Measurements from ENCODE around the gene PRR19.

Gene PRR19

DNA sequence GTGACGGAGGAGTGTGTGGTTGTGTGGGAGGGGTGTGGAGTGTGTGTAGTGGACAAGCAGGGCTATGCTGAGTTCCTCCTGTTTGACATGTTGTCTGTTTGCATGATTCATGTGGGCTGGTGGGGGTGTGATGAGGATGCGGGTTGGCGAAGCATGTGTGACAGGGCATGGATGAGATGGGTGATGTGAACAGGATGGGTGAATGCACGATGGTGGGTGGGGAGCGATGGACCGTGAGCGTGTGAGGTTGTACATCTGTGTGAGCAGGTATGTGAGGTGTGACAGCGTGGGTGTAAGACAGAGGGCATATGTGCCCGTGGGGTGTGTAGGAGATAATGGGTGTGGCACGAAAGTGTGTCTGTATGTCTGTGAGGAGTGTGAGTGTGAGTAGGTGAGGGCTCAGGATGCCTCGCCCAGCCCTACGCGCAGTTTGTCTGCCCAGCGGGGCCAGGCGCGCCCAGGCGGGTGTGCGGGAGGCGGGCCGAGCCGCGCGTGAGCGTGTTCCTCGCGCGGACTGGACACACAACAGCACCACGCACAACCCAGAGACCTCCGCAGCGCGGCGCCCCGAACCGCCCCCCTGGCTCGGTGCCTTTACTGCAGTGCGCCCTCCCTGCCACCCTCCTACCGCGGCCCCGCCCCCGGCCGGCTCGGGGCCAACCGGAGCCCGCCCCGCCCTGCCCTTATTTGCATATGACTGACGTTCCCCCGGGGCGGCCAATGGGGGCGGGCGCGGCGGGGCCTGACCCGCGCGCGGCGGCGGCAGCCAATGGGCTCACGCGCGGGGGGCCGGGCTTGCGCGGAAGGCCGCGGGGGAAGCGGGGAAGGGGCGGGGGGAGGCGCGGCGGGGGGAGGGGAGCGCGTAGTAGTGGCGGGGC lies 18.5 kb upstream of the PRR19 start:
- peak; percentile 89 to 93 (median 89) for DNase-seq (ENCODE audit: low read depth in 2 of 3, low spot score in 1 of 3)

DNA sequence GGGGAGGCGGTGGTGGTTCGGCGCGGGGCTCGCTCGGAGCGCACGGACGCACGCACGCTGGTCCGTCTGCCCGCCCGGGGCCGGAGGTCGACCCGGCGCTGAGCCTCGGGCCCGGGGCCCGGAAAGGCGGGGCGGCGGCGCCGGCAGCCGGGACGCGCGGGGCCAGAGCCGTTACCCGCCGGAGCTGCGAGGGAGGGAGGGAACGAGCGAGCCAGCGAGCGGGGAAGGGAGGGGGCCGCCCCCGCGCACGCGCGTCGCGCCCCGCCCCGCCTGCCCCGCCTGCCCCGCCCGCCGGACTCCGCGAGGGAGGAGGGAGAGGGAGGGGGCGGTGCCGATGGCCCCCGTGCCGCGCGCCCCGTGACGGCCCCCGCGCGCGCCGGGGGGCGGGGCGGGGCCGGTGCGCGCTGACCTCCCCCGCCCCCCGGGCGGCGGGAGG lies 17.8 kb upstream of the PRR19 start:
- DNase-seq (ENCODE audit: low read depth in 2 of 3, low spot score in 1 of 3), result peak; percentile 40 to 73 (median 69)

DNA sequence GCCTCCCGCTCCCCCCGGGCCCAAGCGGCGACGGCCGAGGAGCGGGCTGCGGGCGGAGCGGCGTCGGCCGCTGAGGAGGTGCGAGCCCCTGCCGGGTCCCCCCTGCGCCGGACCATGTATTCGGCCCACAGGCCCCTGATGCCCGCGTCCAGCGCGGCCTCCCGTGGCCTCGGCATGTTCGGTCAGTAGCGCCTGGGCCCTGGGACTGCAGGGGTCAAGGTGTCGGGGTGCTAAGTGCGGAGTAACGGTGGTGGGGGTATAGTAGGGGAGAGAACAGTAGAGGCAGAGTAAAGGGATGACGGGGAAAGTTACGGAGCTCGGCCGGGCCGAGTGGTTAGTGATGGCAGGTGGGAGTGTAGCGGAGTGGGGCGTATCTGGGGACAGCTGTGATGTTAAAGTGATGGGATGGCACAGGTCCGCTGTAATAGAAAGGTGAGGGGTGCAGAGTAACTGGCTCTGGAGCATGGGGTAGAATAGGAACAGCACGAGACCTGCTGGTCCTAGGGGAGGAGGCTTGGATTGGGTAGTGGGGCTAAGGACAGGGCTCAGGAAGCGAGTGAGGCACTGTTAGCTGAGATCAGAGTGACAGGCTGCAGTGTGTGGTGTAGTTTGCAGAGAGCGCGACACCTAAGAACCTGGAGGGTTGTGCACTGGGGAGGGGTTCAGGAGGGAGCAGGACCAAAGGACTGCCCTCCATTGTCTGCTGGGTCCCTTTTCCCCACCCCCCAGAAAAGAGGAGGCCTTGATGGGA lies 17.2 kb upstream of the PRR19 start:
- DNase-seq (ENCODE audit: low read depth in 2 of 3, low spot score in 1 of 3), result no peak

DNA sequence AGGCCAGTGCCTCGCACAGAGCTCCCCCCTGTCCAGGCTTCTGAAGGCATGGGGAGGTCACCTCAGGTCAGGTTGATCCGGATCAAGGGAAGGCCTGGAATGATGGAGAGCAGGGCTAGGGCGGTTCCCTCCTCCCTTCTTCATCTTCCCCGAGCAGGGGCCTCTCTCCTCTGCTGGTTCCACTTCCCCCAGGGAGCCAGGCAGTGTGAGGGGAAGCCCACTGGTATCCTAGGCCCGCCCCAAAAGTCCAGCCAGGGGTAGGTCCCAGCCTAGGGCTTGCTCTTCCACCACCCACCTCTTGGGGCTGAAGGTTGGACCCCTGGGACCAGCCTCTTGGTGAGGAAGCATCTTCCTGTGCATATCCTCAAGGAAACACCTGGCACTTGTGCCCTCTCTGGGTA lies 16.4 kb upstream of the PRR19 start:
- DNase-seq (ENCODE audit: low read depth in 2 of 3, low spot score in 1 of 3), result no peak

DNA sequence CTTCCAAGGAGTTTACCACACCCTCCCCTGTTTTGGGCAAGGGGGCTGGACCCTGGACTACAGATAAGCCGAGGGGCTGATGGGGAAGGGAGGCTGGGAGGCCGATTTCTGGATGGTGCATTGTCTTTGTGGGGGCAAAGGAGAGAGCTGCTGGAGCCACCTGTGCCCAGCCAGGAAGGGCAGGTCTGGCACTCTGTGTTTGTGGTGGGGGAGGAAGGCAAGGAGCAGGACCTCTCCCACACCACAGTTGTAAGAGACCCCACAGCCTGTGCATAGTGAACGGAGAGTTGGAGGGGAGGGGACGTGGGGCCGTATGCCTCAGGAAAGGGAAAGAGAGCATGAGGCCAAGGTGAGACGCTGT lies 16.0 kb upstream of the PRR19 start:
- DNase-seq (ENCODE audit: low read depth in 2 of 3, low spot score in 1 of 3), result no peak

DNA sequence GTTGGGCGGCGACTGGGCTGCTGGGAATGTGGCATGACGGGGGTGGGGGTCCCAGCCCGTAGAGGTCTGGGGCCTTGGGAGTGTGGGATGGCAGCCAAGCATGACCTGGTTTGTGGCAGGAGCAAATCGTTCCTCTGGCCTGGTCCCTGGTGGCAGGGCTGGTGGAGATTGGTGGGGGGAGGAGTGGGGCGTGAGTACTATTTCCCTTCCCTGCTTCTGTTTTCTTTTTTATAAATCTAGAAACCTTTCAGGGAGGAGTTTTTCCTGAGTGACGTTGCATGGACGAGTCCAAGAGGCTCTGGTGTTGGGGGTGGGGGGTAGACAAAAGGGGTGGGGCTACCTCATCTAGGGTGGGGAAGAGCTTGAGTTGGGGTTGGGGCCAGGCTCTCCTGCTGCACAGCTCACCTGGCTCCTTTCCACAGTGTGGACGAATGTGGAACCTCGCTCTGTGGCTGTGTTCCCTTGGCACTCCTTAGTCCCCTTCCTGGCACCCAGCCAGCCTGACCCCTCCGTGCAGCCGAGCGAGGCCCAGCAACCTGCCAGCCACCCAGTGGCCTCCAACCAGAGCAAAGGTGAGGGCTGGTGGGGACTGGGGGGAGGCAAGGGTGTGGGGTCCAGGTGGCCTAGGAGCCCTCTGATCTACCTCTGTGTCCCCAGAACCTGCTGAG lies 15.4 kb upstream of the PRR19 start:
- DNase-seq (ENCODE audit: low read depth in 2 of 3, low spot score in 1 of 3), result no peak

DNA sequence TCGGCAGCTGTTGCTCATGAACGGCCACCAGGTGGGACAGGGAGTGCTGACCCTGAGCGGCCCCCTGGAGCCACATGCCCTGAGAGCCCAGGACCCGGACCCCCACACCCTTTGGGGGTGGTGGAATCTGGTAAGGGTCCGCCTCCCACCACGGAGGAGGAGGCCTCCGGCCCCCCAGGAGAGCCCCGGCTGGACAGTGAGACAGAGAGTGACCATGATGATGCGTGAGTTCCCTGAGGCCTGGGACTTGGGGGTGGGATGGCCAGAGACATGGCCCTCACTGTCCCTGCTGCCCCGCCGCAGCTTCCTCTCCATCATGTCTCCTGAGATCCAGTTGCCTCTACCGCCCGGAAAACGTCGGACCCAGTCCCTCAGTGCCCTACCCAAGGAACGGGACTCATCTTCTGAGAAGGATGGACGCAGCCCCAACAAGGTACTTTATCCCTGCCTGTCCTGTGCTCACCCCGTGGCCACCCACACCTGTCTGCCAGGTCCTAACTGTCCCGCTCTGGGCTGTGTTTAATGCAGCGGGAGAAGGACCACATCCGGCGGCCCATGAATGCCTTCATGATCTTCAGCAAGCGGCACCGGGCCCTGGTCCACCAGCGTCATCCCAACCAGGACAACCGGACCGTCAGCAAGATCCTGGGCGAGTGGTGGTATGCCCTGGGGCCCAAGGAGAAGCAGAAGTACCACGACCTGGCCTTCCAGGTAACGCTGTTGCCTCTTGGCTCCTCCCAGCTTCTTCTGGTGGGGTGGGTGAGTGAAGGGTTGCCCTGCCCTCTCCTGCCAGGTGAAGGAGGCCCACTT lies 14.7 kb upstream of the PRR19 start:
- no peak for DNase-seq (ENCODE audit: low read depth in 2 of 3, low spot score in 1 of 3)

DNA sequence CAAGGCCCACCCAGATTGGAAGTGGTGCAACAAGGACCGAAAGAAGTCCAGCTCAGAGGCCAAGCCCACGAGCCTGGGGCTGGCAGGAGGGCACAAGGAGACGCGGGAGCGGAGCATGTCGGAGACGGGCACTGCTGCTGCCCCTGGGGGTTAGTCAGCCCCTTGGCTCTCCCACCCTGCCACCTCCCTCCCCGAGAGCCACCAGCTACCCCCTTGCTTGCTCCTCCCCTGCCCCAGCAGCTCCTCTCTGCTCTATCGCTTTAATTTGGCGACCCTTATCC lies 14.2 kb upstream of the PRR19 start:
- DNase-seq (ENCODE audit: low read depth in 2 of 3, low spot score in 1 of 3), result no peak

DNA sequence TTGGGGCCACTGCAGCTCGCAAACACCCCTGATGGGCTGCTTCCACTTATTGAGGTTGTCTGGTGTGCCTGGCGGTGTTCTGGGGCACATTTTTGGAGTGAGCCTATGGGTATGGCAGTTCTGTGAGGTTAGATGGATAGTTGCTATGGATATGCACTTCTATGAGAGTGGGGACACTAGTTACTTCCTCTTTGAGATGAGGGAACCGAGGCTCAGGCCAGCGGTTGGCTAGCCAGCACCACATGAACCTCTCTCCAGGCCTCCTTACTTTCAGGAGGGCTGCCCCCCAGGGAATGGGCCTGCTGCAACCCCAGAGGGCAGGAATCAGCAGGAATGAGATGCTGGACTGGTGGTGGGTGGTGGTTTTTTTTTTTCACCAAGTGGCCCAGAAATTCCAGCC lies 13.5 kb upstream of the PRR19 start:
- DNase-seq (ENCODE audit: low read depth in 2 of 3, low spot score in 1 of 3), result no peak

DNA sequence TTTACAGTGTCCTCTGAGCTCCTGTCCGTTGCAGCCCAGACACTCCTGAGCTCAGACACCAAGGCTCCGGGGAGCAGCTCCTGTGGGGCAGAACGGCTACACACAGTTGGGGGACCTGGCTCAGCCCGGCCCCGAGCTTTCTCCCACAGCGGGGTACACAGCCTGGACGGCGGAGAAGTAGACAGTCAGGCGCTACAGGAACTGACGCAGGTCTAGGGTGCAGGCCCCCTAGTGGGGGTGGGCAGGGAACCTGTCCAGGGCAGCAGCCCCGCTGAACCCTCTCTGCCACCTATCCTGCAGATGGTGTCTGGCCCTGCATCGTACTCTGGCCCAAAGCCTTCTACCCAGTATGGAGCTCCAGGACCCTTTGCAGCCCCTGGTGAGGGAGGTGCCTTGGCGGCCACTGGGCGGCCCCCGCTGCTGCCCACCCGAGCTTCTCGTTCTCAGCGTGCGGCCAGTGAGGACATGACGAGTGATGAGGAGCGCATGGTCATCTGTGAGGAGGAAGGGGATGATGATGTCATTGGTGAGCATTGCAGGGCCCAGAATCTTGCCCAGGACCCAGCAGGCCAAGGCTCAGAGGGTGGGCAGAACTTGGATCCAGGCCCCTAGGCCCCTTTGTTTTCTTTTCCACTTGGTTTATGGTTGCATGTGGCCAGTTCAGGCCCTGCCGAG lies 12.9 kb upstream of the PRR19 start:
- DNase-seq (ENCODE audit: low read depth in 2 of 3, low spot score in 1 of 3), result no peak

DNA sequence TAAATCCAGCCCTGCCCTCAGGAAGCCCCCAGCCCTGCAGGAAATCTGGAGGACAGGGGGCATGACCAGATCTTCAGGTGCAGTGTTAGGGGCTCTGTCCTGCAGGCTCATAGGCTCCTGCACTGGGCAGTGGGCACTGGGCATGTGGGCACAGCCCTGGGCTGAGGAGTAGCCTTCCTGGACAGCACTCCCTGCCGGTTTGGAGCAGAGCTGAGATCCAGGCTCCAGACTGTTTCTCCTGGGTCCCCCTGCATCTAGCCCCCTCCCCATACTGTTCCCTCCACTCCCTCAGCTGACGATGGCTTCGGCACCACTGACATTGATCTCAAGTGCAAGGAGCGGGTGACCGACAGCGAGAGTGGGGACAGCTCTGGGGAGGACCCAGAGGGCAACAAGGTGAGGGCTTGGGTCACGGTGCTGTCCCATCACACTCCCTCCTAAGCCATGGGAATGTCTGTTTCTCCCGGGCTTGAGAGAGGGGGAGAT lies 12.3 kb upstream of the PRR19 start:
- no peak for DNase-seq (ENCODE audit: low read depth in 2 of 3, low spot score in 1 of 3)

DNA sequence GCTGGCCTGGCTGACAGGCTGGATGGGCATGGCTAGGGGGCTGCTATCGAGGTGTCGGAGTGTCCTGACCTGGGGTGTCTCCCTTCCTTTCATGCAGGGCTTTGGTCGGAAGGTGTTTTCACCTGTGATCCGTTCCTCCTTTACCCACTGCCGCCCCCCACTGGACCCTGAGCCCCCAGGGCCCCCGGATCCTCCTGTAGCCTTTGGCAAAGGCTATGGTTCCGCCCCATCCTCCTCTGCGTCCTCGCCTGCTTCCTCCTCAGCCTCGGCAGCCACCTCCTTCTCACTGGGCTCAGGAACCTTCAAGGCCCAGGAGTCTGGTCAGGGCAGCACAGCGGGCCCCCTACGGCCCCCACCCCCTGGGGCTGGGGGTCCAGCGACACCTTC lies 11.8 kb upstream of the PRR19 start:
- DNase-seq (ENCODE audit: low read depth in 2 of 3, low spot score in 1 of 3), result no peak

DNA sequence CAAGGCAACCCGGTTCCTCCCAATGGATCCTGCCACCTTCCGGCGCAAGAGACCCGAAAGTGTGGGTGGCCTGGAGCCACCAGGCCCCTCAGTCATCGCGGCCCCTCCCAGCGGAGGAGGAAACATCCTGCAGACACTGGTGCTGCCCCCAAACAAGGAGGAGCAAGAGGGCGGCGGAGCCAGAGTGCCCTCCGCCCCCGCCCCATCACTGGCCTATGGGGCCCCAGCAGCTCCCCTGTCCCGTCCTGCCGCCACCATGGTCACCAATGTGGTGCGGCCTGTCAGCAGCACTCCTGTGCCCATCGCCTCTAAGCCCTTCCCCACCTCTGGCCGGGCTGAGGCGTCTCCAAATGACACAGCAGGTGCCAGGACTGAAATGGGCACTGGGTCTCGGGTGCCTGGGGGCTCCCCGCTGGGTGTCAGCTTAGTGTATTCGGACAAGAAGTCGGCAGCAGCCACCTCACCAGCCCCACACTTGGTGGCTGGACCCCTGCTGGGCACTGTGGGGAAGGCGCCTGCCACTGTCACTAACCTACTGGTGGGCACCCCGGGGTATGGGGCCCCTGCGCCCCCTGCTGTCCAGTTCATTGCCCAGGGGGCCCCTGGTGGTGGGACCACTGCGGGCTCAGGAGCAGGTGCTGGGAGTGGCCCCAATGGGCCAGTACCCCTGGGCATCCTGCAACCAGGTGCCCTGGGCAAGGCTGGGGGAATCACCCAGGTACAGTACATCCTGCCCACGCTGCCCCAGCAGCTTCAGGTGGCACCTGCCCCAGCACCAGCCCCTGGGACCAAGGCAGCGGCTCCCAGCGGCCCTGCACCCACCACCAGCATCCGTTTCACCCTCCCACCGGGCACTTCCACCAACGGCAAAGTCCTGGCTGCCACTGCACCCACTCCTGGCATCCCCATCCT lies 11.2 kb upstream of the PRR19 start:
- DNase-seq (ENCODE audit: low read depth in 2 of 3, low spot score in 1 of 3), result no peak

DNA sequence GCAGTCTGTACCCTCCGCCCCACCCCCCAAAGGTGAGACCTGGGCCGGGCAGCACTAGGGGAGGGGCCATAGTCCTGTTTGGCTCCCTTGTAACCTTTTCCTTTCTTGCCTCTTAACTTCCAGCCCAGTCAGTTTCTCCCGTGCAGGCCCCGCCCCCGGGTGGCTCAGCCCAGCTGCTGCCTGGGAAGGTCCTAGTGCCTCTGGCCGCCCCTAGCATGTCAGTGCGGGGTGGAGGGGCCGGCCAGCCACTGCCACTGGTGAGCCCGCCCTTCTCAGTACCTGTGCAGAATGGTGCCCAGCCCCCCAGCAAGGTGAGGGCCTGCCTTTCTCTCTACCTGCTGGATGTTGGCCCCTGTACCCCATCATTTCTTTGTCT lies 10.5 kb upstream of the PRR19 start:
- no peak for DNase-seq (ENCODE audit: low read depth in 2 of 3, low spot score in 1 of 3)

DNA sequence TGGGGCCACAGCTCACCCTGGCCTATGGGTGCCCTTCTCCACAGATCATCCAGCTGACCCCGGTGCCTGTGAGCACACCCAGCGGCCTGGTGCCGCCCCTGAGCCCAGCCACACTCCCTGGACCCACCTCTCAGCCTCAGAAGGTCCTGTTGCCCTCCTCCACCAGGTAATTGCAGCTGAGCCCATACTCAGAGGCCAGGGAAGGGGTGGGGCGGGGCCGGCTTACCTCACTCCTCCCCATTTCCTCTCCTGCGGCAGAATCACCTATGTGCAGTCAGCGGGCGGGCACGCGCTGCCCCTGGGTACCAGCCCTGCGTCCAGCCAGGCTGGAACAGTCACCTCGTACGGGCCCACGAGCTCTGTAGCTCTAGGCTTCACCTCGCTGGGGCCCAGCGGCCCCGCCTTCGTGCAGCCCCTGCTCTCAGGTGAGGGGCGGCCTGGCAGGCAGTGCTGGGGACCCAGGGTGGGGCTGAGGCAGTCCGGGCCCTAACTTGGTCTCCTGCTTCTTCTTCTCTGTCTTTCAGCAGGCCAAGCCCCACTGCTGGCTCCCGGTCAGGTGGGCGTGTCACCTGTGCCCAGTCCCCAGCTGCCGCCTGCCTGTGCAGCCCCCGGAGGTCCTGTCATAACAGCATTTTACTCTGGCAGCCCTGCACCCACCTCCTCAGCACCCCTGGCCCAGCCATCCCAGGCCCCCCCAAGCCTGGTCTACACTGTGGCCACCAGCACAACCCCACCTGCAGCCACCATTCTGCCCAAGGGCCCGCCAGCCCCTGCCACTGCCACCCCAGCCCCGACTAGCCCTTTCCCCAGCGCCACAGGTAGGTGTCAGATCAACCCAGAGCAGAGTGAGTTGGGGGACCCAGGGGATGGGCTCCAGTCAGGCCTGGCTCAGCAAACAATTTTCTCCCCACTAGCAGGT lies 9.6 kb upstream of the PRR19 start:
- no peak for DNase-seq (ENCODE audit: low read depth in 2 of 3, low spot score in 1 of 3)

DNA sequence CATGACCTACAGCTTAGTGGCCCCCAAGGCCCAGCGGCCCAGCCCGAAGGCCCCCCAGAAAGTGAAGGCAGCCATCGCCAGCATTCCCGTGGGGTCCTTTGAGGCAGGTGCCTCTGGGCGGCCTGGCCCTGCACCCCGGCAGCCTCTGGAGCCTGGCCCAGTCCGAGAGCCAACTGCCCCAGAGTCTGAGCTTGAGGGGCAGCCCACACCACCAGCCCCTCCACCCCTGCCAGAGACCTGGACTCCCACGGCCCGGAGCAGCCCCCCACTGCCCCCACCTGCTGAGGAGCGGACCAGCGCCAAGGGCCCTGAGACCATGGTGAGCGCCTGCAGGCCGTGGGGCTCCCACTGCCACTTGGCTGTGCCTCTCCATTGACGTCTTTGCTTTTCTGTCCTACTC lies 9.0 kb upstream of the PRR19 start:
- no peak for DNase-seq (ENCODE audit: low read depth in 2 of 3, low spot score in 1 of 3)

DNA sequence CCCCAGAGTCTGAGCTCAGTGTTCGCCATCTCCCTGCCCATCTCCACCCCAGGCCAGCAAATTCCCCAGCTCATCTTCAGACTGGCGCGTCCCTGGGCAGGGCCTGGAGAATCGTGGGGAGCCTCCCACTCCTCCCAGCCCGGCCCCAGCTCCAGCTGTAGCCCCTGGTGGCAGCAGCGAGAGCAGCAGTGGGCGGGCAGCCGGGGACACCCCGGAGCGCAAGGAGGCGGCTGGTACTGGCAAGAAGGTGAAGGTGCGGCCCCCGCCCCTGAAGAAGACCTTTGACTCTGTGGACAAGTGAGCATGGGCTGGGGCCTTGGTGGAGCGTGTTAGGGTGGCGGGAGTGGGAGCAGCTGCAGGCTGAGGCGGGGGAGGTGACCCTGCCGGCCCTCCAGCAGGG lies 8.4 kb upstream of the PRR19 start:
- DNase-seq (ENCODE audit: low read depth in 2 of 3, low spot score in 1 of 3), result no peak

DNA sequence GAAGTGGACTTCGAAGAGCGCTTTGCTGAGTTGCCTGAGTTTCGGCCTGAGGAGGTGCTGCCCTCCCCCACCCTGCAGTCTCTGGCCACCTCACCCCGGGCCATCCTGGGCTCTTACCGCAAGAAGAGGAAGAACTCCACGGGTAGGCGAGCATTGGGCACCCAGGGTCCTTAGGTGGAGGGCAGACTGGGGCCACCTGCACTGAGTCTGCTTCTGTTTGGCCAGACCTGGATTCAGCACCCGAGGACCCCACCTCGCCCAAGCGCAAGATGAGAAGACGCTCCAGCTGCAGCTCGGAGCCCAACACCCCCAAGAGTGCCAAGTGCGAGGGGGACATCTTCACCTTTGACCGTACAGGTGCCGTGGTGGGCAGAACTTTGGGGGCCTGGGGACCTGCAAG lies 8.0 kb upstream of the PRR19 start:
- DNase-seq (ENCODE audit: low read depth in 2 of 3, low spot score in 1 of 3), result no peak

Measured in stimulated activated CD4-positive, alpha-beta T cell treated with anti-CD3 and anti-CD28 coated beads, Interleukin-12 subunit alpha, Interleukin-12 subunit beta, amount 100 ng/mL, for 48 hours (primary cell).